H1 (cell line): ENCODE results near the gene SLC66A1. TPM values are rescaled to one million over a fixed set of nuclear protein-coding genes. Genes with fewer than 3 reads are reported as not detected.

Source experiments
- CTCF ChIA-PET: fragments of 300-600 bp; sonication (Branson Sonifier 250); formaldehyde crosslinking; loops from one replicate; lab custom pipeline; 2021; ENCODE audit not compliant: partially characterized antibody; lab: Charles Lee
- POLR2A ChIA-PET: fragments of 300-600 bp; sonication (Branson Sonifier 250); formaldehyde crosslinking; loops from one replicate; lab custom pipeline; 2021; ENCODE audit warnings: inconsistent platforms; ENCODE audit not compliant: partially characterized antibody; lab: Charles Lee
- DNase-seq, 2 experiments: peaks; one replicate each; pipeline versions ENCODE4 v3.0.0 to v3.0.0-alpha.2; 2010 to 2022; ENCODE audit warnings: low spot score in 2 of 2, low read depth in 1 of 2, mixed read lengths in 1 of 2
- FAIRE-seq: peaks from 2 replicates; lab custom pipeline; 2011; peaks lifted over from hg19 to GRCh38; lab: Jason Lieb, UNC
- H2AFZ ChIP-seq: 2 replicates; pipeline ENCODE4 v1.8.1; 2012; ENCODE audit warnings: low read length, inconsistent platforms
- H2AK5ac ChIP-seq: 2 replicates; pipeline ENCODE4 v1.6.1; 2013; ENCODE audit warnings: low read depth, low read length
- H2BK120ac ChIP-seq: replicated peaks from 2 replicates; pipeline ENCODE3; 2013; ENCODE audit warnings: low read depth, low read length, inconsistent platforms
- H2BK12ac ChIP-seq: 2 replicates; pipeline ENCODE4 v1.6.1; 2013; ENCODE audit warnings: low read depth, low read length
- H2BK15ac ChIP-seq: 2 replicates; pipeline ENCODE4 v1.6.1; 2013; ENCODE audit warnings: low read length
- H2BK20ac ChIP-seq: 2 replicates; pipeline ENCODE4 v1.6.1; 2013; ENCODE audit warnings: low read length
- H2BK5ac ChIP-seq: 2 replicates; pipeline ENCODE4 v1.6.1; 2013; ENCODE audit warnings: low read depth, low read length
- H3K14ac ChIP-seq: 2 replicates; pipeline ENCODE4 v1.6.1; 2013; ENCODE audit warnings: inconsistent platforms; ENCODE audit not compliant: insufficient read length
- H3K18ac ChIP-seq: 2 replicates; pipeline ENCODE4 v1.6.1; 2013; ENCODE audit warnings: low read length; ENCODE audit errors: extremely low read depth
- H3K23ac ChIP-seq: 2 replicates; pipeline ENCODE4 v1.6.1; 2013; ENCODE audit warnings: inconsistent platforms; ENCODE audit not compliant: insufficient read length
- H3K23me2 ChIP-seq: 2 replicates; pipeline ENCODE4 v1.6.1; 2013; ENCODE audit warnings: low read depth, low read length
- H3K27ac ChIP-seq: 2 replicates; pipeline ENCODE4 v1.6.1; 2011; ENCODE audit warnings: low read depth, low read length, inconsistent platforms
- H3K27me3 ChIP-seq, 4 experiments: replicated peaks in 1 of 4; 1 replicate in 1 of 4; 2 replicates in 3 of 4; pipeline versions ENCODE4 v1.6.1 to v1.8.1; 2011 to 2013; ENCODE audit warnings: low read length in 3 of 4, mild to moderate bottlenecking in 3 of 4, inconsistent platforms in 2 of 4, mixed read lengths in 2 of 4, moderate library complexity in 1 of 4; ENCODE audit not compliant: control insufficient read depth in 3 of 4, insufficient read depth in 3 of 4; ENCODE audit errors: extremely low read depth in 1 of 4
- H3K36me3 ChIP-seq, 4 experiments: 2 replicates each; pipeline versions ENCODE4 v1.6.1 to v1.8.1; 2011 to 2013; ENCODE audit warnings: mild to moderate bottlenecking in 4 of 4, low read length in 3 of 4, moderate library complexity in 2 of 4, control low read depth in 1 of 4, inconsistent platforms in 1 of 4; ENCODE audit not compliant: insufficient read depth in 4 of 4, control insufficient read depth in 2 of 4
- H3K4ac ChIP-seq: replicated peaks from 2 replicates; pipeline ENCODE3; 2013; ENCODE audit warnings: low read length, low read depth, mixed read lengths, inconsistent platforms; ENCODE audit not compliant: insufficient read length
- H3K4me1 ChIP-seq, 4 experiments: replicated peaks in 1 of 4; 1 replicate in 1 of 4; 2 replicates in 3 of 4; pipeline versions ENCODE4 v1.6.1 to v1.8.1; 2011 to 2013; ENCODE audit warnings: low read length in 3 of 4, inconsistent platforms in 2 of 4, mixed read lengths in 1 of 4; ENCODE audit not compliant: insufficient read depth in 4 of 4, control insufficient read depth in 3 of 4
- H3K4me2 ChIP-seq, 2 experiments: 2 replicates each; pipeline versions ENCODE4 v1.6.1 to v1.8.1; 2011 to 2013; ENCODE audit warnings: low read depth in 2 of 2, low read length in 2 of 2, control low read depth in 1 of 2, inconsistent platforms in 1 of 2, mild to moderate bottlenecking in 1 of 2; ENCODE audit not compliant: insufficient read depth in 1 of 2
- H3K4me3 ChIP-seq, 4 experiments: fragments of 200-600, 300-600 bp in 1 of 4; sonication (generic), shearing (Covaris generic), sonication (Bioruptor Twin) in 1 of 4; 2 replicates each; pipeline versions ENCODE4 v1.5.1 to v1.8.1; 2011 to 2016; ENCODE audit warnings: low read length in 4 of 4, low read depth in 3 of 4, control low read depth in 2 of 4, inconsistent platforms in 2 of 4, mild to moderate bottlenecking in 2 of 4, mixed read lengths in 1 of 4, moderate library complexity in 1 of 4; ENCODE audit not compliant: insufficient read depth in 2 of 4; ENCODE audit errors: extremely low read depth in 1 of 4
- H3K56ac ChIP-seq: replicated peaks from 2 replicates; pipeline ENCODE3; 2013; ENCODE audit warnings: low read depth, mild to moderate bottlenecking, mixed read lengths, low read length, inconsistent platforms; ENCODE audit not compliant: insufficient read length
- H3K79me1 ChIP-seq: 2 replicates; pipeline ENCODE4 v1.6.1; 2013; ENCODE audit warnings: low read depth, low read length, control low read depth
- H3K79me2 ChIP-seq, 2 experiments: 2 replicates each; pipeline versions ENCODE4 v1.6.1 to v1.8.1; 2012 to 2013; ENCODE audit warnings: low read length in 2 of 2, mild to moderate bottlenecking in 2 of 2, inconsistent platforms in 1 of 2; ENCODE audit not compliant: insufficient read depth in 2 of 2, control insufficient read depth in 1 of 2
- H3K9ac ChIP-seq, 4 experiments: replicated peaks in 1 of 4; 1 replicate in 1 of 4; 2 replicates in 3 of 4; pipeline versions ENCODE4 v1.6.1 to v1.8.1; 2011 to 2013; ENCODE audit warnings: low read depth in 3 of 4, low read length in 3 of 4, control low read depth in 2 of 4, mild to moderate bottlenecking in 2 of 4, moderate library complexity in 2 of 4, inconsistent platforms in 1 of 4; ENCODE audit errors: extremely low read depth in 1 of 4
- H3K9me3 ChIP-seq, 2 experiments: 2 replicates each; pipeline versions ENCODE4 v1.6.1 to v1.8.1; 2012 to 2013; ENCODE audit warnings: mild to moderate bottlenecking in 2 of 2, moderate library complexity in 2 of 2, control low read depth in 1 of 2, inconsistent platforms in 1 of 2, low read depth in 1 of 2, low read length in 1 of 2, mixed read lengths in 1 of 2; ENCODE audit not compliant: insufficient read depth in 2 of 2
- H4K20me1 ChIP-seq, 2 experiments: replicated peaks in 1 of 2; 2 replicates each; pipeline versions ENCODE3 to v1.8.1; 2011 to 2013; ENCODE audit warnings: inconsistent platforms in 2 of 2, low read length in 2 of 2, mild to moderate bottlenecking in 1 of 2; ENCODE audit not compliant: insufficient read depth in 2 of 2, control insufficient read depth in 1 of 2
- H4K5ac ChIP-seq: 2 replicates; pipeline ENCODE4 v1.6.1; 2013; ENCODE audit warnings: low read length, low read depth, mixed read lengths, inconsistent platforms; ENCODE audit not compliant: insufficient read length
- H4K8ac ChIP-seq: 2 replicates; pipeline ENCODE4 v1.8.0; 2013; ENCODE audit warnings: mild to moderate bottlenecking, moderate library complexity, low read length, inconsistent platforms; ENCODE audit not compliant: insufficient read depth; ENCODE audit errors: extremely low read depth
- H4K91ac ChIP-seq: replicated peaks from 2 replicates; pipeline ENCODE3; 2013; ENCODE audit warnings: low read length, mixed read lengths, inconsistent platforms; ENCODE audit not compliant: insufficient read length
- BRCA1 ChIP-seq: IDR thresholded peaks from 2 replicates; pipeline ENCODE4 v1.6.1; 2012; ENCODE audit warnings: low read depth, low read length, improper control_type of control experiment
- EP300 ChIP-seq, 2 experiments: IDR thresholded peaks; 1 replicate in 1 of 2; 2 replicates in 1 of 2; pipeline ENCODE4 v1.6.1; 2011 to 2012; ENCODE audit warnings: low read depth in 2 of 2, low read length in 2 of 2, mild to moderate bottlenecking in 2 of 2, borderline replicate concordance in 1 of 2, inconsistent platforms in 1 of 2, moderate library complexity in 1 of 2
- GTF2F1 ChIP-seq: IDR thresholded peaks from 2 replicates; pipeline ENCODE4 v1.6.1; 2012; ENCODE audit warnings: low read depth, low read length, improper control_type of control experiment, borderline replicate concordance
- RAD21 ChIP-seq, 2 experiments: IDR thresholded peaks in 1 of 2; conservative IDR thresholded peaks in 1 of 2; 2 replicates each; pipeline ENCODE4 v1.6.1; 2011; ENCODE audit warnings: low read depth in 2 of 2, low read length in 2 of 2, improper control_type of control experiment in 1 of 2, inconsistent platforms in 1 of 2, mild to moderate bottlenecking in 1 of 2, moderate library complexity in 1 of 2
- SP1 ChIP-seq: IDR thresholded peaks from 2 replicates; pipeline ENCODE4 v1.6.1; 2011; ENCODE audit warnings: low read depth, low read length
- TBP ChIP-seq: IDR thresholded peaks from 2 replicates; pipeline ENCODE4 v1.6.1; 2011; ENCODE audit warnings: low read depth, low read length, improper control_type of control experiment
- WGBS, 2 experiments: shearing (Covaris generic) in 1 of 2; methylation state at CpG; one replicate each; pipeline versions ENCODE4 v1.1.6 to v1.1.7; 2013 to 2015; ENCODE audit warnings: low lambda C conversion rate in 2 of 2, mixed read lengths in 2 of 2, inconsistent platforms in 1 of 2, low coverage in 1 of 2, missing lambda C conversion rate in 1 of 2; ENCODE audit not compliant: insufficient replicate concordance in 2 of 2, insufficient coverage in 1 of 2, insufficient read length in 1 of 2; ENCODE audit errors: extremely low coverage in 1 of 2, missing lambda C conversion rate in 1 of 2; 5-methylcytosine and 5-hydroxymethylcytosine counted together
- polyA plus RNA-seq, 7 experiments: library from polyadenylated mRNA; depleted of rRNA in 3 of 7; stranded (reverse) in 5 of 7; unstranded in 2 of 7; fragments of >200 nt in 5 of 7; fragments of 200-250 nt in 2 of 7; gene quantifications; 1 replicate in 5 of 7; 2 replicates in 1 of 7; 4 replicates in 1 of 7; pipeline versions ENCODE4 v1.2.1 to v1.2.3, GENCODE V29; 2011 to 2013; ENCODE audit warnings: missing spikeins in 2 of 7, mixed read lengths in 2 of 7
- total RNA-seq: library from RNA; stranded (reverse); fragmentation: NEBNext Ultra II Directional; extraction: Animal tissue kit (Norgen Biotek cat#: 25700); gene quantifications from 2 replicates; pipeline ENCODE4 v1.2.1, GENCODE V29; 2021

SLC66A1 gene
- total and polyA plus RNA-seq, 2 of the 8 experiments (the other 6 are each of a cell fraction or from before 2014, with no cell fraction given): 16.8 to 27.9 TPM

DNA sequence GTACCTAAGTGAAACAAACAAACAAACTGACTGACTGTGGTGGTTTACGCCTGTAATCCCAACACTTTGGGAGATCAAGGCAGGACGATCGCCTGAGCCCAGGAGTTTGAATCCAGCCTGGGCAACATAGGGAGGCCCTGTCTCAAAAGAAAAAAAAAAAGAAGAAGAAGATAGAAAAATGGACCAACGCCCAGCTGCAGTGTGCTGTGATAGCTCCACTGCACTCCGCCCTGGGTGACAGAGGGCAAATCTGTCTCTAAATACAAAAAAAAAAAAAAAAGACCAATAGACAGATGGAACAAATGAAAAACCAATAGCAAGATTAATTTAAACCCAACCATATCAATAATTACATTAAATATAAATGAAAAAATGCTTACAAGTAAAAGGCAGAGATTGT lies 37.5 kb upstream of the SLC66A1 start:
- Histone ChIP-seq H3K23ac (no peak overlapping the region), H3K27me3 (peaks cover 0 to 3% (median 1%) of the 10 kb centered on the region in 4 experiments; a peak in 1 of 7 replicates), H2BK12ac (no peak overlapping the region), H2AFZ (no peak overlapping the region), H4K91ac (no peak overlapping the region), H3K9me3 (no peaks in the 10 kb centered on the region), H4K5ac (no peak overlapping the region), H3K14ac (no peak overlapping the region), H3K4me1 (no peaks in the 10 kb centered on the region), H3K79me2 (no peaks in the 10 kb centered on the region), H3K4me3 (no peak overlapping the region), H2AK5ac (no peak overlapping the region), H4K20me1 (no peaks in the 10 kb centered on the region), H3K36me3 (no peaks in the 10 kb centered on the region), H3K56ac (no peak overlapping the region), H4K8ac (no peak overlapping the region), H2BK20ac (no peak overlapping the region), H2BK15ac (no peak overlapping the region), H3K4me2 (peak overlapping the region in 1 of 2 experiments; percentile 48; a peak in 1 of 4 replicates), H3K9ac (no peak overlapping the region), H3K79me1 (no peaks in the 10 kb centered on the region), H3K27ac (no peak overlapping the region), H2BK5ac (no peak overlapping the region), H3K4ac (no peak overlapping the region), H3K23me2 (no peaks in the 10 kb centered on the region), H2BK120ac (no peak overlapping the region), H3K18ac (no peak overlapping the region)
- no peak for FAIRE-seq
- ChIA-PET POLR2A (interaction anchor here (1.8 kb wide), 1 partner anchor 23 kb away, joined by 4 read pairs; the partner anchor contains the start of genes EMC1 and MRTO4), CTCF (no interaction called here)
- WGBS, 2 experiments: 89% methylated on average over 5 of the region's 5 CpGs; no CpG with 5 or more reads in 1 of the 2 experiments
- no peak for DNase-seq
- TF ChIP-seq BRCA1 (no peak), RAD21 (IDR thresholded peaks at IDR 0.05 in 1 of 2, conservative IDR thresholded peaks at IDR 0.05 in 1 of 2; ENCODE audit: low read depth in 2 of 2, low read length in 2 of 2) (no peak), SP1 (no peak), EP300 (IDR thresholded peaks at IDR 0.05; ENCODE audit: borderline replicate concordance in 1 of 2, low read depth in 2 of 2, low read length in 2 of 2) (no peak), GTF2F1 (no peak), TBP (no peak)
